ENCODE data around the gene MAPK9.
"Not testable (repeated sequence)": the region's sequence is repeated elsewhere in the genome, so short reads cannot be mapped to it uniquely, and the experiment has no call there.

MAPK9 gene

GRCh38 chr5:180210077-180210476 is 81.8 kb downstream of the MAPK9 start:
- H3K14ac ChIP-seq (ENCODE audit: low read length); H3K79me1 ChIP-seq (ENCODE audit: low read depth, low read length); H3K4ac ChIP-seq (ENCODE audit: low read length); H2BK15ac ChIP-seq (ENCODE audit: low read length); DNase-seq (ENCODE audit: low spot score); H3K23ac ChIP-seq (ENCODE audit: low read depth, low read length, poor library complexity); H2BK5ac ChIP-seq (ENCODE audit: low read length); H4K8ac ChIP-seq (ENCODE audit: low read depth, low read length); H3K18ac ChIP-seq (ENCODE audit: low read length); H3K4me3 ChIP-seq (ENCODE audit: low read length in 2 of 2); H3K4me2 ChIP-seq (ENCODE audit: insufficient read depth, low read length, poor library complexity, severe bottlenecking); H2AK5ac ChIP-seq (ENCODE audit: low read depth, low read length); H2BK12ac ChIP-seq (ENCODE audit: low read length); H4K91ac ChIP-seq (ENCODE audit: low read depth, low read length, poor library complexity); H3K36me3 ChIP-seq (replicated peaks in 1 of 2; ENCODE audit: control insufficient read depth in 2 of 2, insufficient read depth in 2 of 2, low read length in 2 of 2); H3K27ac ChIP-seq (replicated peaks; ENCODE audit: low read length); H3K9ac ChIP-seq (ENCODE audit: low read depth, low read length, poor library complexity); H2BK120ac ChIP-seq (ENCODE audit: low read depth, low read length); H2AFZ ChIP-seq (ENCODE audit: low read length); H3K9me3 ChIP-seq (replicated peaks in 1 of 2; ENCODE audit: control insufficient read depth in 2 of 2, insufficient read depth in 1 of 2, low read depth in 1 of 2, low read length in 2 of 2): not testable (repeated sequence)
- H3K4me1 ChIP-seq (ENCODE audit: control insufficient read depth in 2 of 2, insufficient read depth in 1 of 2, low read depth in 1 of 2, low read length in 2 of 2), result peaks cover 0 to 12% of the 10 kb centered on the region in 2 donors
- H3K27me3 ChIP-seq (ENCODE audit: control insufficient read depth in 3 of 3, insufficient read depth in 3 of 3, low read depth in 1 of 3, low read length in 3 of 3), result peaks cover 0 to 28% (median 20%) of the 10 kb centered on the region in 3 experiments
- WGBS, 2 donors (ENCODE audit: extremely low coverage in 2 of 2, insufficient read length in 2 of 2, insufficient replicate concordance in 1 of 2), result no CpG with 5 or more reads among the region's 12 CpGs

- Histone ChIP-seq H4K91ac (ENCODE audit: low read depth, low read length, poor library complexity) (no peak within 1 kb of the TSS), H3K36me3 (replicated peaks in 1 of 2; ENCODE audit: control insufficient read depth in 2 of 2, insufficient read depth in 2 of 2, low read length in 2 of 2) (peaks cover 0 to 2% of the 10 kb centered on the region in 2 donors), H3K79me1 (ENCODE audit: low read depth, low read length) (peaks cover 7% of the 10 kb centered on the region), H3K4me1 (ENCODE audit: control insufficient read depth in 2 of 2, insufficient read depth in 1 of 2, low read depth in 1 of 2, low read length in 2 of 2) (peaks cover 0 to 12% of the 10 kb centered on the region in 2 donors), H3K4me3 (ENCODE audit: low read length in 2 of 2) (peak within 1 kb of the TSS; percentile 40 to 81), H3K4me2 (ENCODE audit: insufficient read depth, low read length, poor library complexity, severe bottlenecking) (peak within 1 kb of the TSS; percentile 92), H2BK15ac (ENCODE audit: low read length) (peak within 1 kb of the TSS; percentile 70), H2AFZ (ENCODE audit: low read length) (peak within 1 kb of the TSS; percentile 92), H3K23ac (ENCODE audit: low read depth, low read length, poor library complexity) (peak within 1 kb of the TSS; percentile 90), H3K14ac (ENCODE audit: low read length) (peak within 1 kb of the TSS; percentile 65), H3K9me3 (replicated peaks in 1 of 2; ENCODE audit: control insufficient read depth in 2 of 2, insufficient read depth in 1 of 2, low read depth in 1 of 2, low read length in 2 of 2) (peaks cover 0 to 7% of the 10 kb centered on the region in 2 donors), H3K27me3 (ENCODE audit: control insufficient read depth in 3 of 3, insufficient read depth in 3 of 3, low read depth in 1 of 3, low read length in 3 of 3) (peaks cover 0 to 28% (median 20%) of the 10 kb centered on the region in 3 experiments), H3K9ac (ENCODE audit: low read depth, low read length, poor library complexity) (peak within 1 kb of the TSS; percentile 80), H3K4ac (ENCODE audit: low read length) (peak within 1 kb of the TSS; percentile 28), H2BK12ac (ENCODE audit: low read length) (peak within 1 kb of the TSS; percentile 17), H3K18ac (ENCODE audit: low read length) (peak within 1 kb of the TSS; percentile 95), H2AK5ac (ENCODE audit: low read depth, low read length) (peak within 1 kb of the TSS; percentile 79), H2BK120ac (ENCODE audit: low read depth, low read length) (peak within 1 kb of the TSS; percentile 76), H4K8ac (ENCODE audit: low read depth, low read length) (peak within 1 kb of the TSS; percentile 89), H3K27ac (replicated peaks; ENCODE audit: low read length) (no peak within 1 kb of the TSS), H2BK5ac (ENCODE audit: low read length) (peak within 1 kb of the TSS; percentile 33)
- WGBS, 2 donors (ENCODE audit: extremely low coverage in 2 of 2, insufficient read length in 2 of 2, insufficient replicate concordance in 1 of 2), result no CpG with 5 or more reads among the region's 55 CpGs
- DNase-seq (ENCODE audit: low spot score), result peak; percentile 75
Observed at GRCh38 chr5:180209137-180209581, 82.7 kb downstream of the MAPK9 start, which contains the start of gene RASGEF1C. RASGEF1C (minus strand) TSS chr5:180209211; CDS start chr5:180138052, 71,159 bp downstream.

- H3K4me2 ChIP-seq (ENCODE audit: insufficient read depth, low read length, poor library complexity, severe bottlenecking), result peak overlapping the region; percentile 92
- peak; percentile 29 for DNase-seq (ENCODE audit: low spot score)
- no peak overlapping the region for H2BK120ac ChIP-seq (ENCODE audit: low read depth, low read length)
- peak overlapping the region; percentile 86 for H3K18ac ChIP-seq (ENCODE audit: low read length)
- no peak overlapping the region for H3K27ac ChIP-seq (replicated peaks; ENCODE audit: low read length)
- H3K79me1 ChIP-seq (ENCODE audit: low read depth, low read length), result peaks cover 3% of the 10 kb centered on the region
- no peak overlapping the region for H4K8ac ChIP-seq (ENCODE audit: low read depth, low read length)
- H2BK12ac ChIP-seq (ENCODE audit: low read length), result no peak overlapping the region
- peak overlapping the region; percentile 90 for H3K23ac ChIP-seq (ENCODE audit: low read depth, low read length, poor library complexity)
- no peak overlapping the region for H4K91ac ChIP-seq (ENCODE audit: low read depth, low read length, poor library complexity)
- no peaks in the 10 kb centered on the region for H3K36me3 ChIP-seq (replicated peaks in 1 of 2; ENCODE audit: control insufficient read depth in 2 of 2, insufficient read depth in 2 of 2, low read length in 2 of 2)
- peak overlapping the region; percentile 33 for H2BK5ac ChIP-seq (ENCODE audit: low read length)
- peak overlapping the region; percentile 80 for H3K9ac ChIP-seq (ENCODE audit: low read depth, low read length, poor library complexity)
- H2AK5ac ChIP-seq (ENCODE audit: low read depth, low read length), result no peak overlapping the region
- no CpG with 5 or more reads among the region's 65 CpGs for WGBS, 2 donors (ENCODE audit: extremely low coverage in 2 of 2, insufficient read length in 2 of 2, insufficient replicate concordance in 1 of 2)
- H3K4ac ChIP-seq (ENCODE audit: low read length), result no peak overlapping the region
- peak overlapping the region; percentile 70 for H2BK15ac ChIP-seq (ENCODE audit: low read length)
- peaks cover 0 to 2% of the 10 kb centered on the region in 2 donors for H3K9me3 ChIP-seq (replicated peaks in 1 of 2; ENCODE audit: control insufficient read depth in 2 of 2, insufficient read depth in 1 of 2, low read depth in 1 of 2, low read length in 2 of 2)
- H3K4me1 ChIP-seq (ENCODE audit: control insufficient read depth in 2 of 2, insufficient read depth in 1 of 2, low read depth in 1 of 2, low read length in 2 of 2), result peaks cover 0 to 8% of the 10 kb centered on the region in 2 donors
- H3K4me3 ChIP-seq (ENCODE audit: low read length in 2 of 2), result peak overlapping the region; percentile 40 to 81
- H3K14ac ChIP-seq (ENCODE audit: low read length), result no peak overlapping the region
- H3K27me3 ChIP-seq (ENCODE audit: control insufficient read depth in 3 of 3, insufficient read depth in 3 of 3, low read depth in 1 of 3, low read length in 3 of 3), result peaks cover 0 to 28% (median 16%) of the 10 kb centered on the region in 3 experiments
- peak overlapping the region; percentile 88 for H2AFZ ChIP-seq (ENCODE audit: low read length)
Observed at GRCh38 chr5:180208435-180209081, 83.3 kb downstream of the MAPK9 start.

- H2AK5ac ChIP-seq (ENCODE audit: low read depth, low read length), result peak overlapping the region; percentile 70
- H3K36me3 ChIP-seq (replicated peaks in 1 of 2; ENCODE audit: control insufficient read depth in 2 of 2, insufficient read depth in 2 of 2, low read length in 2 of 2), result no peaks in the 10 kb centered on the region
- H2BK120ac ChIP-seq (ENCODE audit: low read depth, low read length), result peak overlapping the region; percentile 31
- H2AFZ ChIP-seq (ENCODE audit: low read length), result peak overlapping the region; percentile 88
- peak overlapping the region; percentile 33 for H2BK5ac ChIP-seq (ENCODE audit: low read length)
- H3K4ac ChIP-seq (ENCODE audit: low read length), result no peak overlapping the region
- peak overlapping the region; percentile 40 to 81 for H3K4me3 ChIP-seq (ENCODE audit: low read length in 2 of 2)
- DNase-seq (ENCODE audit: low spot score), result no peak
- no CpG with 5 or more reads among the region's 14 CpGs for WGBS, 2 donors (ENCODE audit: extremely low coverage in 2 of 2, insufficient read length in 2 of 2, insufficient replicate concordance in 1 of 2)
- peak overlapping the region; percentile 38 for H3K14ac ChIP-seq (ENCODE audit: low read length)
- H2BK15ac ChIP-seq (ENCODE audit: low read length), result no peak overlapping the region
- H3K9me3 ChIP-seq (replicated peaks in 1 of 2; ENCODE audit: control insufficient read depth in 2 of 2, insufficient read depth in 1 of 2, low read depth in 1 of 2, low read length in 2 of 2), result no peaks in the 10 kb centered on the region
- H3K18ac ChIP-seq (ENCODE audit: low read length), result peak overlapping the region; percentile 87
- H3K79me1 ChIP-seq (ENCODE audit: low read depth, low read length), result peaks cover 2% of the 10 kb centered on the region
- peaks cover 0 to 28% (median 16%) of the 10 kb centered on the region in 3 experiments for H3K27me3 ChIP-seq (ENCODE audit: control insufficient read depth in 3 of 3, insufficient read depth in 3 of 3, low read depth in 1 of 3, low read length in 3 of 3)
- peak overlapping the region; percentile 17 for H4K8ac ChIP-seq (ENCODE audit: low read depth, low read length)
- peaks cover 0 to 8% of the 10 kb centered on the region in 2 donors for H3K4me1 ChIP-seq (ENCODE audit: control insufficient read depth in 2 of 2, insufficient read depth in 1 of 2, low read depth in 1 of 2, low read length in 2 of 2)
- H2BK12ac ChIP-seq (ENCODE audit: low read length), result no peak overlapping the region
- H4K91ac ChIP-seq (ENCODE audit: low read depth, low read length, poor library complexity), result no peak overlapping the region
- peak overlapping the region; percentile 21 for H3K9ac ChIP-seq (ENCODE audit: low read depth, low read length, poor library complexity)
- H3K27ac ChIP-seq (replicated peaks; ENCODE audit: low read length), result no peak overlapping the region
- H3K23ac ChIP-seq (ENCODE audit: low read depth, low read length, poor library complexity), result peak overlapping the region; percentile 73
- H3K4me2 ChIP-seq (ENCODE audit: insufficient read depth, low read length, poor library complexity, severe bottlenecking), result peak overlapping the region; percentile 92
Observed at GRCh38 chr5:180208038-180208434, 83.8 kb downstream of the MAPK9 start.
